NB4 (cell line): ENCODE results near the gene UPB1.

Experiments used
- CTCF ChIP-seq: IDR thresholded peaks from one replicate; pipeline ENCODE4 v1.5.1; 2012; ENCODE audit warnings: low read depth, low read length
- MYC ChIP-seq: IDR thresholded peaks from 2 replicates; pipeline ENCODE4 v1.6.1; 2011; ENCODE audit warnings: low read depth, low read length

- TF ChIP-seq CTCF (no peak), MYC (no peak)
These were observed 985 bp upstream of the UPB1 start for GRCh38 chr22:24494167-24494527.
